A549 (cell line): Measurements from ENCODE around the gene MAPK6.

Experiments
- CBX2 ChIP-seq: fragments of 200-600 bp; sonication (generic); IDR thresholded peaks from 2 replicates; pipeline ENCODE4 v1.6.1; 2016; ENCODE audit warnings: low read depth, mild to moderate bottlenecking, borderline replicate concordance
- CTCF ChIP-seq: fragments of >200 bp; sonication (Bioruptor Twin); formaldehyde crosslinking; IDR thresholded peaks from 3 replicates; pipeline ENCODE4 v1.5.1; 2016
- FOSB ChIP-seq: fragments of 250-450 bp; sonication (Bioruptor Pico); IDR thresholded peaks from 2 replicates; pipeline ENCODE4 v1.5.0; 2020; ENCODE audit warnings: mild to moderate bottlenecking, moderate library complexity
- FOSL2 ChIP-seq, 2 experiments: fragments of 450-650 bp in 1 of 2; fragments of >200 bp in 1 of 2; sonication (Bioruptor Twin) in 1 of 2; formaldehyde crosslinking; IDR thresholded peaks; 2 replicates each; pipeline versions ENCODE4 v1.5.0 to v1.6.1; 2016 to 2020; ENCODE audit warnings: mild to moderate bottlenecking in 1 of 2, moderate library complexity in 1 of 2
- KDM5A ChIP-seq: fragments of 200-600 bp; sonication (generic); IDR thresholded peaks from 2 replicates; pipeline ENCODE4 v1.6.1; 2016; ENCODE audit warnings: antibody characterized with exemption, mild to moderate bottlenecking
- MAX ChIP-seq: IDR thresholded peaks from 2 replicates; pipeline ENCODE4 v1.6.1; 2012
- MYC ChIP-seq: IDR thresholded peaks from 2 replicates; pipeline ENCODE4 v1.6.1; 2012; ENCODE audit warnings: mild to moderate bottlenecking, inconsistent platforms, low read length, improper control_type of control experiment, borderline replicate concordance
- NPAS2 ChIP-seq: fragments of 250-450 bp; sonication (Bioruptor Pico); IDR thresholded peaks from 2 replicates; pipeline ENCODE4 v1.8.0; 2022; ENCODE audit warnings: mild to moderate bottlenecking, moderate library complexity, borderline replicate concordance
- POLR2A ChIP-seq: IDR thresholded peaks from 2 replicates; pipeline ENCODE4 v1.6.1; 2012; ENCODE audit warnings: mild to moderate bottlenecking, low read length
- POLR2AphosphoS2 ChIP-seq: conservative IDR thresholded peaks from 2 replicates; pipeline ENCODE4 v1.6.1; 2012; ENCODE audit warnings: low read length, improper control_type of control experiment, inconsistent platforms
- RFX5 ChIP-seq: fragments of 450-650 bp; IDR thresholded peaks from 2 replicates; pipeline ENCODE4 v1.7.1; 2014; ENCODE audit warnings: antibody characterized with exemption, mild to moderate bottlenecking, moderate library complexity
- SMC3 ChIP-seq: fragments of >200 bp; sonication (Bioruptor Twin); formaldehyde crosslinking; IDR thresholded peaks from 3 replicates; pipeline ENCODE4 v1.6.1; 2018; ENCODE audit warnings: inconsistent platforms

GRCh38 chr15:52056001-52056400 lies 37.0 kb downstream of the MAPK6 start:
- TF ChIP-seq CTCF (no peak), FOSB (no peak), FOSL2 (IDR thresholded peaks at IDR 0.05) (no peak), FOSL2 (CRISPR knock-in tag; IDR thresholded peaks at IDR 0.05) (no peak), RFX5 (no peak), KDM5A (no peak), MYC (no peak), POLR2A (no peak), SMC3 (no peak), POLR2AphosphoS2 (no peak), MAX (no peak), CBX2 (no peak), NPAS2 (no peak)
